Tibial nerve (tissue), 4 donors: ENCODE data around the gene WNT9A.

Experiments used
- CTCF ChIP-seq, 5 experiments: fragments of 200-600 bp in 3 of 5; fragments of 450-650 bp in 2 of 5; sonication (generic) in 3 of 5; IDR thresholded peaks; one replicate each; pipeline ENCODE4 v1.5.1; 2016 to 2019; ENCODE audit warnings: antibody characterized with exemption in 5 of 5, mild to moderate bottlenecking in 3 of 5, moderate library complexity in 2 of 5
- EP300 ChIP-seq, 2 donors: sonication (generic); formaldehyde crosslinking; IDR thresholded peaks; one replicate each; pipeline ENCODE4 v1.6.1; 2017; ENCODE audit warnings: antibody characterized with exemption in 2 of 2, mild to moderate bottlenecking in 1 of 2

GRCh38 chr1:227885648-227886502 lies 61.9 kb downstream of the WNT9A start:
- TF ChIP-seq EP300 (IDR thresholded peaks at IDR 0.05): no peak
- TF ChIP-seq CTCF (IDR thresholded peaks at IDR 0.05): no peak
